ENCODE data around the gene ALDOC.
"Not testable (repeated sequence)": the region's sequence is repeated elsewhere in the genome, so short reads cannot be mapped to it uniquely, and the experiment has no call there.

The ALDOC gene
- total RNA-seq = 1.5 to 13.3 (median 4.9) reads per million in 18 experiments

DNA sequence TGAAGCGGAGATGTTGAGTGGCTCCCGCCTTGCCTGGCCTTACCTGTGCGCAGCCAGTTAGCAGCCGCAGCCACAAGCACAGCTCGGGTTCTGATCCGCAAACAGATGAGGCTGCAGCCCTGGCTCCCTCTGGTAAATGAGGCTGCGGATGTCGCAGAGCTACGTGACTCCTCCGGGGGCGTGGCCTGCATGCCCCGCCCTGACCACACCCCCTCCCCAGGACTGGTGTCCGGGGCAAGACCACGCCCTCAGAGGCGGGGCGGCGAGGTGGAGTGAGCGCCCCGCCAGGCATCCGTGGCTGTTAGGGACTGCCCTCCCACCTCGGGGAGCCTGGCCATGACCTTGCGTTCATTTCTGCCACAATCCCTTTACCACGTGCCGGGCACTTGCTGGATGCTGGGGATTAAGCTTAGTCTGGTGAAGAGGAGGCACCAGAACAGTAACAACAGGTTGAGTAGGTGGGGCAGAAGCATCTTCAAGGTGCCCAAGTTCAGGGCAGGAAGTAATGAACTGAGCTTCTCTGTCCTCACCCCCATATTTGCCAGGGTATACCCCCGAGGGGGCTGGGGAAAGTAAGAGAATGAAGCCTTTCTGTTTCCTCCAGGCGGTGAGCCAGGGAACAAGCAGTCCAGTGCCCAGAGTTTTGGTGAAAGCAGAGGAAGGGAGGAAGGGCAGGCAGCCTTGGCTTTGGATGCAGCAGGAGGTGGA is at the start of gene ALDOC:
Gene ALDOC, minus strand, starts transcription at position 138 of the 708 bp plus-strand sequence. CDS start 1,363 bp downstream, outside the sequence.
- DNase-seq = peak; percentile 95 to 96

DNA sequence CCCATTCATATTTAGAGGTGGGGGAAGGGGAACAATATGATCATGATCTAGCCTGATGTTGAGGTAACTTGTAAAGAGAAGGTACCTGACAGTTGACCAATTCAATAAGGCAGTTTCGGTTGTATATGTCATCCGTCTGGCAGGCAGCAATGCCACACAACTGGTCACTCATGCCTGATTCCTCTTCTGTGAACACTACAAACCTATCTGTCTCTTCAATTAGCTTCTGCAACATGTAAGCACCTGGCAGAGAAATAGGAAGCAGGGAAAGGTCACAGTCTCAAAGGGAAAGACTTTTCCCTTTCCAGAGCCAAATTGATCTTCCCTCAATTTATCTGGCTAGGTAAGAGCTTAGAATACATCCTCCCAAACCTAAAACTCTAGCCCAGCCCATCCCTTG is 47.5 kb upstream of the ALDOC start:
- DNase-seq = no peak

- DNase-seq = no peak
These were observed 47.0 kb upstream of the ALDOC start for GRCh38 chr17:28623696-28624095.

DNA sequence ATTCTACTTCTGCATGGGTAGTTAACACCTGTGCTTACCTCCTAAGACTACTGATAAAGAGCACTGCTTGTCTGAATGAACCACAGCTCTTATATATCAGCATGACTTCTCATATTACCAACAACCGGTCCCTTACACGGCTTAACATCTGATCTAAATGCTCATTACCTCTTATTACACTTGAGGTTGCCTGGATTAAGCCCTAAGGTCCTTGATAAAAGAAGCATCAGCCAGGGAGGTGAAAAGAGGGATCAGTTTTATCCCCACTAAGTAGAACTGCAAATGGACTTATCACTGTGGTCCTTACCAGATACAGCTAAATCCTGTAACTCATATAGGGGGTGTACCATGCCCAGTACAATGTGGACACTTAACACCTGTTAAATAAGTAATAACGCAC is 45.5 kb upstream of the ALDOC start:
- DNase-seq = no peak

DNA sequence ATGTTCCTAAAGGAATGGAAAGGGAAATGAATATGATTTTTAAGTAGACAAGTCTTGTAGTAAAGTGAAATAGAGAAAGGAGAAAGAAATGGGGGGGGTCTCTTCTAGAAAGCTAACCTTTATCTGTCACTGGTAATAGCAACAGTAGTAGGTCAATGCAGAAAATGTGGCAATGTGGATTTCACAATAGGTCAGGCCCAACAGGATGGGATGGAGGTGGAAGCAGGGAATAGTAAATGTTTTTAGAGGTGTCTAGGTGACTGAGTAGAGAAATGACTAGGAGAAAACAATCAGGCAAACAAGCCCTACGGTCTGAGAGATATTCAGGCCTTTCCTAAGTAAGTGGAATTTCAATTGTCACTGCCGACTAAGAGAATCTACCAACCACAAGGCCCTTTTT is 43.3 kb upstream of the ALDOC start:
- DNase-seq = no peak

- no peak for DNase-seq
These were observed 41.8 kb upstream of the ALDOC start for GRCh38 chr17:28618464-28618863.

DNA sequence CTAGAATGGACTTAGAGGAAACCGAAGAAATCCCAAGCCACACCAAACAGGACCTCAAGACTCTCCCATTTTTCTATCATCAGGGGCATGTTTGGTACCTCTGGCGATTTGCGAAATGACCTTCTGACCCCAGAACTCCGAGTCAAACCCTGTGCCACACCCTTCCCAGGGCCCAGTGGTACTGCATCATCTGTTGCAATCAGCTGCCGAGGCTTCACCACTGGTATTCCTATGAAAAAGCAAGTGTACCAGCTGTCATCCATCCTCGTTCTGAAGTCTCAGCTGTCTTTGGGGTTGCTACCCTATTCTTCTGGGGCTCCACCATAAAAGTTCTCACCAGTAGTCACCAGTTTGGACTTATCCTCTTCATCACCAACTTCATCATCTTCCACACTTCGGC is 39.6 kb upstream of the ALDOC start:
- DNase-seq = no peak

DNA sequence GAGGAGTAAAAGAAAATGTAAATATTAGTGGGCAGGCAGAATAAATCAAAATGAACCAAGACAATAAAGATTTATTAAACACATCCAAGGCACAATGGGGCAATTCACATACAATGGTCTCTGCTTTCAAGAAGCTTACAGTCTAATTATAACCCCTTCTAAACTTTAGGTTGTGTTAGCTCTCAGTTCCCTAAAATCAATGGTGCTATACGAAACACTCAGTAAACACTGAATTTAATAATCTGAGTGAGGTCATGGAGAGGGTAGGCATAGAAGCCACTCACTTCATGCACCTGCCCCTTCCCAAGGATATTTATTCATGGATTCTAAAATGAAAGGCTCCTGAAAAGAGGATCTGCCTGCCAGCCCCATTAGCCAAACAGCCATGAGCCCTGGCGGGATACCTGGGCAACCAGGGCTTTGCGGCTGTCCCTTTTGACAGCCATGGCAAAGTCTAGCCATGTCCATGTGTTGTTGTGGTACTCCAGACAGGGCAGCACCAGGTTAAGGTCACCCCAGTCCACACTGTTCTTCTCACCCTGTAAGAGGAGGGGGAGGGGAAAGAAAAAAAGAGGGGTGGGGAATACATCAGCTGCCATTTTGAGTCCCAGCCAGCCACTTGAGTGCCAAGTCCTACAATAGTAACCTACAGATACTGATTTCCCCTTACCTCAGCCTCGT is 38.7 kb upstream of the ALDOC start:
- DNase-seq = no peak

- no peak for DNase-seq
These were observed 37.3 kb upstream of the ALDOC start, which contains the start of gene RSKR for GRCh38 chr17:28613931-28614381. RSKR (minus strand) TSS chr17:28614185; CDS start chr17:28614161, 24 bp downstream.

GRCh38 chr17:28612936-28613872 is 36.5 kb upstream of the ALDOC start:
- DNase-seq = no peak

GRCh38 chr17:28612531-28612930 is 35.8 kb upstream of the ALDOC start:
- no peak for DNase-seq

DNA sequence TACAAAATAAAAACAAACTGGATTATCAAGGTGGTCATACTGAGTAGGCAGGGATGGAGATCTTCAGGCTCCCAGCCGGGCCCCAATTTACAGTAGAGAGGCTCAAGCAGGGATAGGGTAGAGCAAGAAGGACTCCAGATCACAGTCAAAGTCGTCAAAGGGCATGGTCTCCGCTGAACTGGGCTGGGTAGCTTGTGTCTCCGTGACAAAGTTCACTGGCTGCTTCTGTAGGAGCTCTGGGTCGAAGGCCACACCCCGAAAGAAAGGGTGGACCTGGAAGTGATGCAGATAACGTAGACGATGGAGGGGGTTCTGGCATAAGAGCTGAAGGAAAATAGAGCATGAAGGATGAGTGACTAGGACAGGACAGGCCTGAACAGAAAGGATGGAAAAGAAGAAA is 33.7 kb upstream of the ALDOC start:
- DNase-seq = no peak

DNA sequence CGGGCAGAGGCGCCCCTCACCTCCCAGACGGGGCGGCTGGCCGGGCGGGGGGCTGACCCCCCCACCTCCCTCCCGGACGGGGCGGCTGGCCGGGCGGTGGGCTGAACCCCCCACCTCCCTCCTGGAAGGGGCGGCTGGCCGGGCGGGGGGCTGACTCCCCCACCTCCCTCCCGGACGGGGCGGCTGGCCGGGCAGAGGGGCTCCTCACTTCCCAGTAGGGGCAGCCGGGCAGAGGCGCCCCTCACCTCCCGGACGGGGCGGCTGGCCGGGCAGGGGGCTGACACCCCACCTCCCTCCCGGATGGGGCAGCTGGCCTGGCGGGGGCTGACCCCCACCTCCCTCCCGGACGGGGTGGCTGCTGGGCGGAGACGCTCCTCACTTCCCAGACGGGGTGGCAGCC is 27.3 kb upstream of the ALDOC start:
- not testable (repeated sequence) for DNase-seq

- peak; percentile 80 to 84 for DNase-seq
These were observed 22.9 kb upstream of the ALDOC start for GRCh38 chr17:28599311-28600184.

GRCh38 chr17:28598799-28599310 is 22.2 kb upstream of the ALDOC start, which contains the start of gene SPAG5:
SPAG5 (minus strand) TSS chr17:28599025; CDS start chr17:28598946, 79 bp downstream.
- peak; percentile 89 to 91 for DNase-seq

DNA sequence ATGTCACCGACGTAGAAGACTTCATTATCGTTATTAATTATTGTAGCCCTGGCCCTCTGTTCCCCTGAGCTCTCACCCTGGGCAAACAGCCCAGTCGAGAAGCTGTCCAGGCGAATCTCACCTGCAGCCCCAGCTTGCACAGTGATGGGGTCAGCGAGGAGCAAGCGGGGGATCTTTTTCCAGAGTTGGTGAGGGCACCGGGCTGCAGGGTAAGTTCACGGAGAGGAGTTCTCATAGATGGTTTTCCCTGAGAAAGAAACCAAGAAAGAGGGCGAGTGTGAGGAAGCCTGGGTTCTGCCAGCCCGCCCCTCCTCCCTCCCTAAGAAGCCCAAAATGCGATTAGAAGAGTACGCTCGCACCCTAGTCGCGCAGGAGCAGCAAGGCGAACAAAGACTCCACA is 21.7 kb upstream of the ALDOC start:
- DNase-seq = no peak

- peak in 1 of 2 donors; percentile 15 for DNase-seq
These were observed 21.1 kb upstream of the ALDOC start for GRCh38 chr17:28597606-28598383.

- DNase-seq = no peak
These were observed 15.6 kb upstream of the ALDOC start for GRCh38 chr17:28592260-28592659.

- DNase-seq = no peak
These were observed 9.2 kb upstream of the ALDOC start for GRCh38 chr17:28585851-28586250.

GRCh38 chr17:28584434-28584833 is 7.7 kb upstream of the ALDOC start:
- DNase-seq = no peak

DNA sequence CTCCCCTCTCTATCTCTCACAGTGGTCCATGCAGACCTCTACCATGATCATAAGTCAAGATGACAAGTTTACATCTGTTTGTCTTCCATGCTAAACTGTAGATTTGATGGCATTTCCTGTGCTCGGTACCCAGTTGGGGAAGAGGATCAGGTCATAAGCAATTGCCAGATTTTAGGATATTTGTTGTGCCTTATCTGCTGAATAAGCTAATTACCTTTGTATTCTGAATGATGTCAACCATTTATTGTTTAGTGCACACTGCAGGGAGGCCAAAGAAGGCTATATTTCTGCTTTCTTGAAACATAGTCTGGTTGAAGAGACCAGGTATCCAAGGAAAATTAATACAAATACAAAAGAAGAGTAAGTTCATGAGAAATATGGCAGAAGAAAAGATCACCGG is 5.8 kb upstream of the ALDOC start:
- no peak for DNase-seq

Data from inflammatory macrophage (primary cell).